ENCODE data around the gene ARAP2. TPM values are rescaled to one million over a fixed set of nuclear protein-coding genes. Genes with fewer than 3 reads are reported as not detected.

Gene ARAP2
- total RNA-seq, 1 experiment from 2014 or later, result 8.3 TPM

DNA sequence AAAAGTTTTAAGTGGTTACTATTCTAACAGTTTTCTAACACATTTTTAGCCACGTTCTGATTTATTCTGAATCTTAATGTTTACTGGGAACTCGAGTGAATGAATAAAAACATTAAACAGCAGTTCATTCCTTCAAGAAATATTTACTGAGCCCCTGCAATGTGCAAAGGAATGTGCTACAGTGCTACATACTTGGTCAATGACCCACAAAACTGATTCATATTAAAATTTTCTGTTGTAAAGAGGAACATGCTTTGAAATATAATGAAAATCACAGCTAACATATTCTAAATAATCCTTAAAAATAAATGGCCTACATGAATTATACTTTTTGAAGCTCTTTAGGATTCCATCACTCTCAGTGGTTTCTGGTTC is 78.7 kb downstream of the ARAP2 start:
- in situ Hi-C loops (cut with HindIII; ENCODE audit: low pct_unique_long_range_greater_than_20kb, low sequenced_read_pairs), result no loop called here

DNA sequence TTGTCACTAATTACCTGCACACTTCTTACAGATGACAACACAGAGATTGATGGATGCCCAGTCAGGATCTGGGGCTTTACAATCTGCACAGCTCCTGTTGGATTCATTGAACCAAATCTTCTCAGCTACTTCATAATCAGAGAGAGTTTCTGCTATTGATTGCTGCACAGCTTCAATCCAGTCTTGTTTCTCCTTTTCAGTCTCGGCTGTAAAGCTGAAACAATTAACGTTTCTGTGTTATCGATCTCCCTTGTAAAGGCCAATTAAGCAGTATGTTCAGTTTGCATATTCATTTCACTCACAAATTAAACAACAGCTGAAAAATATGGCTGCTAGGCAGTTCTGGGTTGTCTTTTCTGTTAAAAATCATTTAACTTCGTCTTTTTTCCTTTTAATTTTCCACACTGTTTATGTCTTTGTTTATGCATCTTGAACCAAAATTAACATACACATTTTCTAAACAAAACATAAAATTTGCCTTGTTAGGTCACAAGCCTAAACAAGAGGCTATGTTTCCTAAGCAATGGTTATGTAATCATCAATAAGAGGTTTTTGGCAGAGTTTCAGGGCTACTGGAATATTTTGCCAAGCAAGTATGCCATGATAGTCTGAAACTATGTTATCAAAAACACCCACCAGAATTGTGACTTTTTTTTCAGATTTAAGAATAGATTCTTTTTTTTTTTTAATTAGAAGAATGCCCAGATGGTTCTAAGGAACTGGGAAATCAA is 79.2 kb downstream of the ARAP2 start:
- DNase-seq (ENCODE audit: low read depth, low spot score), result no peak
- in situ Hi-C loops (cut with HindIII; ENCODE audit: low pct_unique_long_range_greater_than_20kb, low sequenced_read_pairs), result no loop called here

More for the DNA sequence above, 78.7 kb downstream of the ARAP2 start:
- DNase-seq (ENCODE audit: low read depth, low spot score), result no peak

DNA sequence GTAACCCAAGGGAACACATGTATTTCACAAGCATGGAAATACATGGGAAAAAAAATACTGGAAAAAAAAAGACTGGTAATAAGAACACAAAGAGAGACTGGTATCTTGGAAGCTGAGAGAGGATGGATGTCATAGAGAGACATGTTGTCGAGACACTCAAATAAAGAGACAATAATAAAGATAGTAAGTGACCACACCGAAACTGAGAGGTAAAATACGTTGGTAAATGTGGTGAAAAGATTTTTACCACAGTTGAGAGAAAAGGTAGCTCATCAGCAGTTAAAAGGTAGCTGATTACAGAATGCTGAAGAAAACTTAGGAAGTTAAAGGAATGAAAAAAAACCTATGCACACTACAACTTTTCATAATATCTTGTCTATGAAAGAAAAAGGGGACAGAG is 81.1 kb downstream of the ARAP2 start:
- in situ Hi-C loops (cut with HindIII; ENCODE audit: low pct_unique_long_range_greater_than_20kb, low sequenced_read_pairs), result no loop called here
- no peak for DNase-seq (ENCODE audit: low read depth, low spot score)

DNA sequence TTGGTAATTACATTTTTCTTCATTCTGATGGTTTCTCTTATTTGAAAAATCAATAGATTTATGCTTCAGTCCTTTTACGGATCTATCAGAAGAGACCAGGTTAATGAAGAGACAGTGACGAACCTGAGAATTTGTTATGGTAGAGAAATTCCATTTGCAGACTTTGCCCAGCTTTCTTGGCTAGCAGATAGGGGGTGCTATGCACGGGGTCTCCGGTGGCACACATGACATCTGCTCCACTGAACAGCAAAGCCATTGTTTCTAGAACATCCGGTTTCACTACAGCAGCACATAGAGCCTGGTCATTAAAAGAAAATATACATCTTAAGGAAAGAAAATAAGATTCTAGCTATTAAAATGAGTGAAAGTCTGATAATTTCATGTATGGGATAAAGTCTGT is 85.1 kb downstream of the ARAP2 start:
- peak; percentile 54 for DNase-seq (ENCODE audit: low read depth, low spot score)
- in situ Hi-C loops (cut with HindIII; ENCODE audit: low pct_unique_long_range_greater_than_20kb, low sequenced_read_pairs), result no loop called here

DNA sequence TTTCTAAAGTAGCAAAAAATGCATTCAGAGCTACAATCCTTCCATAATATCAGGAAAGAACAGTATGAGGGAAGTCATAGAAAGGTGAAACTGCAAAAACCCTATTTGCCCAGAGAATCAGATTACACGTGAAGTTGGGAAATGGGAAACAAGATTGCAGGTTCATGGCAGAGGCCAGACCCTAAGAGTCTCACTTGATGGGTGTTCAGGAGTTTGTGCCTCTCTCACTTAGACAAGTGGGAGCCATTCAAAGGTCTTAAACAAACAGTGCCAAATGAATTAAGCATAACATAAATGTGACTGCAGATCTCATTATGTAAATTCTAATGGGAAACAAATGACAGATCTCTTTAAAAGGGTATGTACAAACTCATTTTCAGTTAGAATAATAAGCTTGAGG is 91.6 kb downstream of the ARAP2 start:
- in situ Hi-C loops (cut with HindIII; ENCODE audit: low pct_unique_long_range_greater_than_20kb, low sequenced_read_pairs), result no loop called here
- DNase-seq (ENCODE audit: low read depth, low spot score), result no peak

DNA sequence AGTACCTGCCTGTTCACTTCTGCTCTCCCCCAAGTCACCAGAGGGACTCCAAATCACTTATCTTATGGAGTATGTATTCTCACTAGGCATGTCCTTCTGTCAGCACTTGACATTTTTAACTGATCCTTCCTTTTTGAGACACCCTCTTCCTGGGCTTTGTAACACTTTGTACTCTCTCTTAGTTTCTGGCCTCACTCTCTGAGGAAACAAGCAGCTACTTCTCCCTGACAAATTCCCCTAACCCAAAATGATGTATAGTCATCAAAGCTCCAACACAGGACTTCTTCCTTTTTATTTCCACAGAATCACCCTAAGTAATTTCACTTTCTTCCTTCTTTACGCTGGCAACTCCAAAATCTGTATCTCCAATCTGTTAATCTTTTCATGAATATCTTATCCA is 101.8 kb downstream of the ARAP2 start:
- in situ Hi-C loops (cut with HindIII; ENCODE audit: low pct_unique_long_range_greater_than_20kb, low sequenced_read_pairs), result no loop called here
- DNase-seq (ENCODE audit: low read depth, low spot score), result no peak

DNA sequence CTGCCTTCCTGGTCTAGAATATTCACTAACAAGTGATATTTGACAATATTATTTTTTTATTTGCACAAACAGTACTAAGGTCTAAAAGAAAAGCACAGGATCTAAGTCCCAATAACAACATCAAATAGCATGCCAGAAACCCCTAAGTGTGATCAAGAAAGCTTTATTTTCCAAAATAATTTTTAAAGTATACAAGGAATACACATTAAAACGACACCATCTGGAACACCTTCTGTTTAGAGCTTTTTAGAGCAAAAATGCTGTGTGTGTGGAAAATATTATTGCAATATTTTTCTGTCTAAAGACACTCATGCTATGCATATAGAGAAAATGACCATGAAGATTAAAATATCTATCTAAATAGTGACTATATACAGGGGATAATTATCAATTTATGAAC is 103.1 kb downstream of the ARAP2 start:
- in situ Hi-C loops (cut with HindIII; ENCODE audit: low pct_unique_long_range_greater_than_20kb, low sequenced_read_pairs), result no loop called here
- DNase-seq (ENCODE audit: low read depth, low spot score), result no peak

DNA sequence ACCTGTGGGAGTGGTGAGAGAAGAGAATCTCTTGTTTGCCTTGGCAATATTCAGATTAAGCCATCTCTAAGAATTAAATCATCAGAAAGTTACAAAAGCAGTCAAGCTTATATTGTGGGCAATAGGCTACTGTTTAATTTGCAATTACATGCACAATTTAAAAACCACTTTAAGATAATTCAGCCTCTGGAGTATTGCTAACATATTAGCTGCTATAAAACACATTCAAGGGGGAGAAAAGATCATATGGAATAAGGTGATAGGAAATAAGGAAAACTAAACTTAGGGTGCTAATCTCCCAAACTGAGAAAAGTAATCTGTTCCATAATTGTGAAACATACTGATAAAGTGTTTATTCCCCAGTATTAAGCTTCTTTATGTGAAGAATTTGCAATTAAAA is 103.9 kb downstream of the ARAP2 start:
- in situ Hi-C loops (cut with HindIII; ENCODE audit: low pct_unique_long_range_greater_than_20kb, low sequenced_read_pairs), result no loop called here
- DNase-seq (ENCODE audit: low read depth, low spot score), result no peak

DNA sequence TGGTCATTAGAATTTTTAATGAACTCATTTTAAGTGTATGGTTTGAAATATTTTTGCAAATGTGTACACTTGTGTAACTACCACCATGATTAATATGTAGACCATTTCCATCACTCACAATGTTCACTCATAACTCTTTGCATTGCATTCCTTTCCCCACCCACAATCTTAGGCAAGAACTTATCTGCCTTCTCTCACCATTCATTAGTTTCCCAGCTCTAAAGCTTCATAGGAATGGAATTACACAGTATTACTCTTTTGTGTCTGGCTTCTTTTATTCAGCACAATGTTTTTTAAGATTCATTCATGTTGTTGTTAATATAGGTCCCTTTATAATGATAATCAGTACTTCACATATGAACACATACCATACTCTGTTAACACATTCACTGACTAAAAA is 106.1 kb downstream of the ARAP2 start:
- DNase-seq (ENCODE audit: low read depth, low spot score), result no peak
- in situ Hi-C loops (cut with HindIII; ENCODE audit: low pct_unique_long_range_greater_than_20kb, low sequenced_read_pairs), result no loop called here

DNA sequence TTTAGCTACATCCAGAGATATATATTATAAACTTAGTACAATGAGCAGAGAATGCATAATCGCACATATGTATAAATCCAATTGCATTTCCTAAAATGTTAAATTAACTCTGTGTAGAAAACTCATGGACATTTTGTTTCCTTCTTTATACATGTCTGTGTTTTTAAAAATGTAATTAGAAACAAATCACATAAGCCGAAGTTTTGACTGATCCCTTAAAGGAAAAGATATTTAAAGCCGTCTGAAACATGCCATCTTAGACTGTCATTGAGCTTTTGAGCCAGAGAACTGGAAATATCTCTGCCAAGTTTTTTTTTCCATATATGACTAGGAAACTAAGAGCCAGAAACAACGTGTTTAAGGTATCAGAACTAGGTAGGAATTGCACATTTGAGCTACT is 107.0 kb downstream of the ARAP2 start:
- in situ Hi-C loops (cut with HindIII; ENCODE audit: low pct_unique_long_range_greater_than_20kb, low sequenced_read_pairs), result no loop called here
- DNase-seq (ENCODE audit: low read depth, low spot score), result no peak

DNA sequence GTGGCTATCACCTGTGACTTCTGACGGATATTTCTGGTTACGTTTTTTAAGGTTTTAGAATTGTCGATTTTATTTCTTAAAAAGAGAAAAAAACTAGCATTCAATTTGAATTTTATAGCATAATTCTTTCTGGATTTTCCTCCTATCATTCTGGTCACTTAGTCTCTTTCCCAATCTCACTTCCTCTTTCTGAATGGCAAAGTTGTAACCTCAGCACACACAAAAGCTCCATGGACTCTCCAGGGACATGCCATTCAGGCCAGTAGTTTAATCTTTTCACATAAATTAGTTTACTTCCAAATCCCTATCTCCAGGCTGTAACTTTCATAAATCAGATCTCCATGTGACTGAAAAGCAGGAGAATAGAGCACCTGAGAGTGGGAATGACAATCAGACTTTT is 110.7 kb downstream of the ARAP2 start:
- in situ Hi-C loops (cut with HindIII; ENCODE audit: low pct_unique_long_range_greater_than_20kb, low sequenced_read_pairs), result no loop called here
- no peak for DNase-seq (ENCODE audit: low read depth, low spot score)

DNA sequence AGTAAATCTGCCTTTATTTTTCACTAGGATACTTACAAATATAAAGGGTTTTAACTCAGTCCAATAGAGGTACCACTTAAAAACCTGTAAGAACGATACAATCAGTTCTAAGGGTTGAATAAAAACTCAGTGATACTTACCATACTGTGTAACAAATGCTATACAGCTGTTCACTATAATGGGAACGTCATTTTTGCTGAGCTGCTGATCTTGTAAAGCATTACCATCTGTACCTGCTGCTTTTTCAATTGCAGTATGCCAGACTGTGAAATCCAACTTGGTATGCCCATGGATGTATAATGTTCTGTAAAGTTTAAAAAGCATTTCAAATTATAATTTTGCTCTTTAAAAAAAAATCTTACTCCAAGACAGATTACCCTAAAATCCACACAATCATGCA is 111.2 kb downstream of the ARAP2 start:
- no peak for DNase-seq (ENCODE audit: low read depth, low spot score)
- in situ Hi-C loops (cut with HindIII; ENCODE audit: low pct_unique_long_range_greater_than_20kb, low sequenced_read_pairs), result no loop called here

DNA sequence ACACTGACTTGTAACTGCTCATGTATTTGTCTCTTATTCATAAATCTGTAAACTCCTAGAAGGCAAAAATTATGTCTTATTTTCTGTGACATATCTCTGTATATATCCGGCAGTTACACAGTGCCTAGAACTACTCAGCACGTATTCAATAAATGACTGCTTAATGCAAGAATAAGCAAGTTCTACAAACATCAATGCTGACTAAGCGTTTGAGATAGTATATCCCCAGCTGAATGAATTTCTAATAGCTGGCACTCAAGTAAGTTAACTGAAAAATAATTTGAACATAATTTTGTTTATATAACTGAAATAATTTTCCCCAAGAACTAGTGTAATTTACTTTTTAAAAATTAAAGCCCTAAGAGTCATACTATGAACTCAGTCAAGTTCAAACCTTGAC is 113.7 kb downstream of the ARAP2 start:
- in situ Hi-C loops (cut with HindIII; ENCODE audit: low pct_unique_long_range_greater_than_20kb, low sequenced_read_pairs), result no loop called here
- DNase-seq (ENCODE audit: low read depth, low spot score), result no peak

DNA sequence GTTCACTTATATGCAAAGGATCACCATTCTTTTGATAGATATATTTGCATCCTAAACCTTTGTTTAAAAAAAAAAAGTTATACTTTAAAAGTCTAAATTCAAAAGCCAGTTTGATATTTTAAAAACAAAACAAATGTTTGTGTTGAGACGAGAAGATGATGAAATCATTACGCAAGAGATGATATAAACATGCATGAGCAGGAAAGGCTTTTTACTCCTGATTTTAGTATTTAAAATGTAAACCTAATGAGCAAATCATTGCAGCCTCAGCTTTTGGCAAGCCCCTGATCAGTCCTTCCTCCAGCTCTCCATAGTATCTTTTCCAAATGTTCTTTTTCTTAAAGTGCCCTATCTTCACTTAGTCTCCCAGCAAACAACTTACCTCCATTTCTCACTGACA is 115.6 kb downstream of the ARAP2 start:
- in situ Hi-C loops (cut with HindIII; ENCODE audit: low pct_unique_long_range_greater_than_20kb, low sequenced_read_pairs), result no loop called here
- no peak for DNase-seq (ENCODE audit: low read depth, low spot score)

DNA sequence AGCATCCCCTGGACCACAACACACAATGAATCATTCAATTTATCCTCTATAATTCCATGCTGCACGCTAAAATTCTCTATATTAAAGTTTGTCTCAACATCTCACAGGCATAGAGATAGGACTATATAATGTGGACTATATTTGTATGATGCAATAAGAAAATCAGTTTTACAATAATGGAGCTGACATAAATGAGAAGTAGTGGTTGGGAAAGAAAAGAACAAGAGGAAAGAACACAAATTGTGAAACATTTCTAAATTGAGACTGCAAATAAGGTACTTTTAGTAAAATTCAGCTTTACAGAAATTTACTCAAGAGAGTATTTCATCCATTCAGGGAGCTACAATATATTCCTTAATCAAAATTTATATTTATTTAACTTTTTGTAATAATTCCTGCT is 120.4 kb downstream of the ARAP2 start:
- in situ Hi-C loops (cut with HindIII; ENCODE audit: low pct_unique_long_range_greater_than_20kb, low sequenced_read_pairs), result no loop called here
- no peak for DNase-seq (ENCODE audit: low read depth, low spot score)

DNA sequence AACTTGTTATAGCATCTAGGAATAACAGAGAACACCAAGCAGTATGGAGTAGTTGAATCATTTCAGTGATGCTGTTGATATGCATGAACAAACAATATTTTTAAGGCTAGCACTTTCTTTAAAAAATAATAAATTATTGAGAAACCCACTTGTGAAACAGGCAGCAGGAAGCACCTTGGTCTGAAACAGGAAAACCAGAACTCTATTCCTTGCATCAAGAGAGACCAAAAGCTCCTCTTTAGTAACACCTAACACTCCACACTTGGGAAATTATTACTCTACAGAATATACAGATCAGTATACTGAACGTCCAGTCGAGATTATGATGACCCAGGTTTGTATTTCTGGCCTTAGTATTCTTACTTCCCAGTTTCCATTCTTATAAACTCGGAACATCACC is 129.0 kb downstream of the ARAP2 start:
- no peak for DNase-seq (ENCODE audit: low read depth, low spot score)
- in situ Hi-C loops (cut with HindIII; ENCODE audit: low pct_unique_long_range_greater_than_20kb, low sequenced_read_pairs), result no loop called here

DNA sequence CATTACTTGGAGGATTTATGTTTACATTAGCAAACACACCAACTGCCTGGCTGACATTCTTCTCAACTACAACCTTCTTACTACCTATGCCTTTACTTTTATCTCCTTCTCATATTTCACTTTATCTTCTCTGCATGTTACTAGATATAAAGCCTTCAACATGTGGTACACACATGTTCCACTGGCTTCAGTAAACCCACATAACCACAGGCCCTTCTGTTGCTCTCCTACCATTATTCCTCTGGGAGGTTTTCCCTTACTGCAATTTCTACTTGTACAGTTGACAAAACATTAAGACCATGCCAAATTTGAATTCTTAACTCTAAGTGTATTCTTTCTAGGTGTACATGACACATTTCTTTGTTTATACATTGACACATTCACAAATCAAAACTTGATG is 133.1 kb downstream of the ARAP2 start:
- no peak for DNase-seq (ENCODE audit: low read depth, low spot score)
- in situ Hi-C loops (cut with HindIII; ENCODE audit: low pct_unique_long_range_greater_than_20kb, low sequenced_read_pairs), result no loop called here

DNA sequence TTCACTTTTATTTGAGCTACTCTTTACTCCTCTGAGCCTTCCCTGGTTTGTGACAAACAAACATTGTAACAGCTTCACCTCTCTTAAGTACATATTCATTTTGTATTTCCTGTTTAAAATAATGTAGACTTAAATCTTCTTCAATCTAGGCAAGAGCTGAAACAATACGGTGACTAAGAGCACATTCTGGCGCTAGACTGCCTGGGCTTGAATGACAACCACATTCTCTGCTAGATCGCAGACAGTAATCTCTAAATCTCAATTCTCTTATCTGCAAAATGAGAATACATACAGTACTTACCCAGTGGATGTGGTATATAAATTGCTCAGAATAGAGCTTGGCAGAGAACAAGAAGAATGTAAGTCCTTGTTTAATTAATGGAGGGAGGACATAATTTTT is 144.8 kb downstream of the ARAP2 start:
- in situ Hi-C loops (cut with HindIII; ENCODE audit: low pct_unique_long_range_greater_than_20kb, low sequenced_read_pairs), result no loop called here
- no peak for DNase-seq (ENCODE audit: low read depth, low spot score)

DNA sequence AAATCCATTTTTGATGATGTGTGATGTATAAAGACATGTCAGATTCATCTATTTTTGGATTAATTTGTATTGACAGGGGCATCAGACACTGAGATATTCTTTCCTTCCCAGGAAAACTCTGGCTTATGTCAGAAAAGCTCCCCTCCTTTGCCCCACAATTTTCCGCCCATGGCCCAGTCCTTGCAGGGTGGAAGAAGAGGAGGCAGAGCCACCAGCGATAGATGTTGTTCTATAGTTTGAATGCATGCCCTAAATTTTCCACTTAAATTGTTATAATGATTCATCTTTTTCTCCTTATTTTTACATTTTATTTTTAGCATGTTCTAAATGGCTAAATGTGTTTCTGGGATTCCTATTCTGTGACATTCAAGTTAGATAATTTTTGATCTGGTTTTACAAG is 149.3 kb downstream of the ARAP2 start:
- DNase-seq (ENCODE audit: low read depth, low spot score), result no peak
- in situ Hi-C loops (cut with HindIII; ENCODE audit: low pct_unique_long_range_greater_than_20kb, low sequenced_read_pairs), result no loop called here

DNA sequence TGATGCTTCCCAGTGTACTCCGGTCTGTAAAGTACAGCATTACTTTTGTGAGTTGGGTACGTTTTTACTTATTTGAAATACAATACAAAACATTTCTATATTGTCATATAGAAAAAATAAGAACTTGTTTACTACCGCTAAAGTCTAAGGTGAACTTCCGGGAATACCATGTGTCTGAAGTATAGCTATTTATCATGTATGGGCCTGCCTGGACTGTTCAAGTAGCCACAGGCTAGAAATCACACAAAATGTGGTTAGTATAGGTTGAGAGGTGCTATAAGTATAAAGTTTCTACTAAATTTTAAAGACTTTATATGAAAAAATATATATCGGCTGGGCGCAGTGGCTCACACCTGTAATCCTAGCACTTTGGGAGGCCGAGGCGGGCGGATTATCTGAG is 152.3 kb downstream of the ARAP2 start:
- no peak for DNase-seq (ENCODE audit: low read depth, low spot score)
- in situ Hi-C loops (cut with HindIII; ENCODE audit: low pct_unique_long_range_greater_than_20kb, low sequenced_read_pairs), result no loop called here

Measured in SK-MEL-5 (cell line).